GM12864 (cell line): ENCODE results near the gene LAMTOR5.
A peak's percentile ranks its signal among the peaks of the same experiment; 100 is the strongest.

Source experiments
- DNase-seq: peaks from one replicate; pipeline ENCODE4 v3.0.0-alpha.2; 2011; ENCODE audit warnings: low read depth
- H3K4me3 ChIP-seq: 2 replicates; pipeline ENCODE4 v1.5.1; 2011; ENCODE audit warnings: mild to moderate bottlenecking, low read depth, low read length, control low read depth
- TF ChIP-seq, protein P1 (sequence below): IDR thresholded peaks from 2 replicates; pipeline ENCODE4 v1.5.1; 2011; ENCODE audit warnings: low read depth, mild to moderate bottlenecking, moderate library complexity, low read length, control low read depth, inconsistent platforms; ENCODE audit errors: missing control alignments

Gene LAMTOR5

DNA sequence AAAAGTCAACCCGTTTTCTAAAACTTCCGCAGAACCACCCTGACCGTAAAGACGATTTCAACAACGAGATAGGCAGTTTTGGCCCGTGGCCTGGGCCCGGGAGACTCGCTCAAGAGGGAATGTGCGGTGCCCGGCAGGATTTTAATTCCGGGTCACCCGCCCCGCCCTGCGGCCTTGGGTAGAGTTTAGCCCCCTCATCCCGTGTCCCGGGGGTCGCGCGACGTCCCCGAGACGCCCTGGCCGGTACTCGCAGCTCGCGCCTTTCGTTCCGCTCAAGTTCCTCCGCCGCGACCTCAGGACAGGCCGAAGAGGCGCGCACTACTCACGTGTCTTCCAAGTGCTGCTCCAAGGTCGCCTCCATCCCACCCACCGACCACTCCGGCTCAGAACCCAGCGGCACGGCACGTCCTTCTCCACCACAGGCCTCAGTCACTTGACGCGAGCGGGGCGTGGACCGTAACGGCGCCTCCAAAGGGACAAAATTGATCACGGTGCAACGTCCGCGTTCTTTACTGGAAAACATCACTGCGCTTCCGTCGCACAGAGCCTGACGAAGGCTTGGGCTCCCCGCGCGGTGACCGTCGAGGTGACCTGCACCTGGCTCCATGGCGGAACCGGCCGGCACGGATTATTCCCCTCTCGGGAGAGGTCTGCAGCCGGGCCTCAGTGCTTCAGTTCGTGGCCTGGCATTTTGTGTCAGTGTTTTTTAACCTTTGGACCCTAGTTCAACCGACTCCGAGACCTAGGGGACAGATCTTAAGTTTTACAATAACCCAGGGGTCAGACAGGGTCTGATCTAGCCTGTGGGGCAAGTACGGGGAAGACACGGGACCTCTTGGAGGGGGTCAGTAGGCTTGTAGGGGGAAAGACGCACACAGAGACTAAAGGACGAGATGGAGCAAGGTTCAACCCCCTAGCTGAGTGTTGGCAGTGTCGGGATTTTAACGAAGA is at the start of gene LAMTOR5:
TSS of gene LAMTOR5 (minus strand) at position 435 of the 951 bp plus-strand sequence. CDS start at position 361, 74 bp downstream.
- DNase-seq, result peak; percentile 87
- TF ChIP-seq, protein P1, sequence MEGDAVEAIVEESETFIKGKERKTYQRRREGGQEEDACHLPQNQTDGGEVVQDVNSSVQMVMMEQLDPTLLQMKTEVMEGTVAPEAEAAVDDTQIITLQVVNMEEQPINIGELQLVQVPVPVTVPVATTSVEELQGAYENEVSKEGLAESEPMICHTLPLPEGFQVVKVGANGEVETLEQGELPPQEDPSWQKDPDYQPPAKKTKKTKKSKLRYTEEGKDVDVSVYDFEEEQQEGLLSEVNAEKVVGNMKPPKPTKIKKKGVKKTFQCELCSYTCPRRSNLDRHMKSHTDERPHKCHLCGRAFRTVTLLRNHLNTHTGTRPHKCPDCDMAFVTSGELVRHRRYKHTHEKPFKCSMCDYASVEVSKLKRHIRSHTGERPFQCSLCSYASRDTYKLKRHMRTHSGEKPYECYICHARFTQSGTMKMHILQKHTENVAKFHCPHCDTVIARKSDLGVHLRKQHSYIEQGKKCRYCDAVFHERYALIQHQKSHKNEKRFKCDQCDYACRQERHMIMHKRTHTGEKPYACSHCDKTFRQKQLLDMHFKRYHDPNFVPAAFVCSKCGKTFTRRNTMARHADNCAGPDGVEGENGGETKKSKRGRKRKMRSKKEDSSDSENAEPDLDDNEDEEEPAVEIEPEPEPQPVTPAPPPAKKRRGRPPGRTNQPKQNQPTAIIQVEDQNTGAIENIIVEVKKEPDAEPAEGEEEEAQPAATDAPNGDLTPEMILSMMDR, result no peak
- H3K4me3 ChIP-seq, result peak within 1 kb of the TSS; percentile 71

DNA sequence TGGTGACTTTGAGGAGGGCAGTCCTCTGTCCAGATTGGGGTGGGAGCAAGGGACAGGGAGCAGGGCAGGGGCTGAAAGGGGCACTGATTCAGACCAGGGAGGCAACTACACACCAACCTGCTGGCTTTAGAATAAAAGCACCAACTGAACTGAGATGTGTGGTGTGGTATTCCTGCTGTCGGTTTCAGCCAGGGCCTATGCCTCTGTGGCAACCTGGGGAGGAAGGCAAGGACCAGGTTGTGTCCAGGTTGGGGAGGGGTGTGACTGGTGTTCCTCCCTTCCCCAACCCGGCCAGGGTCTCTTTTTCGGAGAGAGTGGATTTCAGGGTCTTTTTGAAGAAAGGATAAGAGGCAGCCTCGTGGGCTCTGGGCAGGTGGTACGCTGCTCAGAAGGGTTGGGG is 49.7 kb upstream of the LAMTOR5 start:
- no peak for DNase-seq
- TF ChIP-seq, protein P1, result no peak
- no peak overlapping the region for H3K4me3 ChIP-seq

DNA sequence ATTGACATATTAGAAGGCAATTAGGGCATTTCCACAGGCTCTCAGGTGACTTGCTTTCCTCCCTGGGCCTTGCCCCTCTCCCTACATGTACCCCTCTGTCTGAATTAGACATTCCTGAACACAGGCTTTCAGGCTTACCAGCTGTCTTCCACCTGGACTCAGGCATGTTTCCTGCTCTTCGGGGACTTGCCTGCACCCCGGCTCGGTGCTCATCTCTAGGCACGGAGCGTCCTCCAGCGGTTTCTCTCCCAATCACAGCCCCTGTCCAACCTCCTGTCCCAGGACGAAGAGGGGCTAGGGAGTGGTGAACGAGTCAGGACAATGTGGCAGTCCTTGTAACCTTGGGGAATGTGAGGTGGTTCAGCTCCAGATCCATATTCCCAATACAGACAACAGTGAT is 47.7 kb upstream of the LAMTOR5 start:
- H3K4me3 ChIP-seq, result no peak overlapping the region
- TF ChIP-seq, protein P1, result no peak
- no peak for DNase-seq

- no peak for DNase-seq
- no peak overlapping the region for H3K4me3 ChIP-seq
- TF ChIP-seq, protein P1, result no peak
Measured at GRCh38 chr1:110454328-110454727, 46.8 kb upstream of the LAMTOR5 start.

GRCh38 chr1:110453829-110454228 is 46.3 kb upstream of the LAMTOR5 start:
- DNase-seq, result no peak
- H3K4me3 ChIP-seq, result no peak overlapping the region
- TF ChIP-seq, protein P1, result no peak

DNA sequence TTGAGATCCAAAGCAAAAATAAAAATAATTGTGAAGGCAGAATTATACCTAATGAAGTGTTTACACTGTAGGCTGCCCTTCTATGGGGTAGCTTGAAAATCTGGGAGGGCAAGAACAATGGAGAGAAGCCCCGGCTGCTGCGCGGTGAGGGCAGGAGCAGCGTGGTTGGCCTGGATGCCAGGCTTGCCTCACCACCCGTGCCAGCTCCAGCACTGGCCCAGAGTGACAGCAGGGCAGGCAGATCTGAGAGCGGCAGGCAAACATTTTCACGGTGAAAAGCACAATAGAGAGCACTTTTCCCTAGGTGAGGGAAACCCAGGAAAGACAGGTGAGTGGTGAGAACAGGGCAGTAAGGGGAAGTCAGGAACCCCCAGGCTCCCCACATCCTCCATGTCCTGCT is 44.8 kb upstream of the LAMTOR5 start:
- no peak overlapping the region for H3K4me3 ChIP-seq
- DNase-seq, result no peak
- TF ChIP-seq, protein P1, result no peak

- TF ChIP-seq, protein P1, result no peak
- DNase-seq, result no peak
- H3K4me3 ChIP-seq, result no peak within 1 kb of the TSS
Measured at GRCh38 chr1:110450929-110451328, 43.4 kb upstream of the LAMTOR5 start, which contains the start of gene PROK1. TSS of gene PROK1 (plus strand) at chr1:110451149. CDS start at chr1:110451217, 68 bp downstream.
